ENCODE data around the gene PKNOX2. TPM values are rescaled to one million over a fixed set of nuclear protein-coding genes. Genes with fewer than 3 reads are reported as not detected.
A peak's percentile ranks its signal among the peaks of the same experiment; 100 is the strongest.

The PKNOX2 gene, protein sequence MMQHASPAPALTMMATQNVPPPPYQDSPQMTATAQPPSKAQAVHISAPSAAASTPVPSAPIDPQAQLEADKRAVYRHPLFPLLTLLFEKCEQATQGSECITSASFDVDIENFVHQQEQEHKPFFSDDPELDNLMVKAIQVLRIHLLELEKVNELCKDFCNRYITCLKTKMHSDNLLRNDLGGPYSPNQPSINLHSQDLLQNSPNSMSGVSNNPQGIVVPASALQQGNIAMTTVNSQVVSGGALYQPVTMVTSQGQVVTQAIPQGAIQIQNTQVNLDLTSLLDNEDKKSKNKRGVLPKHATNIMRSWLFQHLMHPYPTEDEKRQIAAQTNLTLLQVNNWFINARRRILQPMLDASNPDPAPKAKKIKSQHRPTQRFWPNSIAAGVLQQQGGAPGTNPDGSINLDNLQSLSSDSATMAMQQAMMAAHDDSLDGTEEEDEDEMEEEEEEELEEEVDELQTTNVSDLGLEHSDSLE
- not detected for total RNA-seq

DNA sequence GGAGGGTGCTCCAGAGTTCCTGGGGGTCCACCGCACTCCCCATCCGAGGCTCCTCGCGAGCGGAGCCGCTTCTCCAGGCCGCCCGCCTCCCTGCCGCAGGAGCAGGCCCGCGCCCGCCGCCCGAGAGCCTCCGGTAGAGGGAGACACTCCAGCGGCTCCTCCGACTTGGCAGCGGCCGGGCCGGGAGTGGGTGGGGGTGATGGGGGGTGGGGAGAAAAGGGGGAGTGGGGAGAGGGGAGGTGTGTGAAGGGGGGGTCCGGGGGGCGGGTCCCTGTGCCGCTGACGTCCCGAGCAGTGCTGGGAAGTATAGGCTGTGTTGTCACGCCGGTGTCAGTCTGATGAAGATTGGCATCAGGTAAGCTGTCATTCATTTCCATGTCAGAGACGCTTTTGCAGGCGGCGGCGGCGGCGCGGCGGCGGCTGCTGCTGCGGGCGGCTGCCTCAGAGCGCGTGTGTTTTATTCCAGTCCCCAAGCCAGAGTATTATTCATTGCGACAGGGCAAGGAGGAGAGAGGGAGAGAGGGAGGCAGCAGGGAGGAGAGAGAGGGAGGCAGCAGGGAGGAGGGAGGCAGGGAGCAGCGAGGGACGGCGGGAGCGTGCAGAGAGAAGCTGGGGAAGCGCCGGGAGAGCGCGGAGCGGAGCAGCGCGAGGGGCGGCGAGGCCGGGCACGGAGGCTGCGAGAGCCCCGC lies at the start of gene PKNOX2:
TSS of gene PKNOX2 (plus strand) at position 330 of the 689 bp plus-strand sequence. CDS start 186,555 bp downstream, outside the sequence.
- peak; percentile 50 for DNase-seq

DNA sequence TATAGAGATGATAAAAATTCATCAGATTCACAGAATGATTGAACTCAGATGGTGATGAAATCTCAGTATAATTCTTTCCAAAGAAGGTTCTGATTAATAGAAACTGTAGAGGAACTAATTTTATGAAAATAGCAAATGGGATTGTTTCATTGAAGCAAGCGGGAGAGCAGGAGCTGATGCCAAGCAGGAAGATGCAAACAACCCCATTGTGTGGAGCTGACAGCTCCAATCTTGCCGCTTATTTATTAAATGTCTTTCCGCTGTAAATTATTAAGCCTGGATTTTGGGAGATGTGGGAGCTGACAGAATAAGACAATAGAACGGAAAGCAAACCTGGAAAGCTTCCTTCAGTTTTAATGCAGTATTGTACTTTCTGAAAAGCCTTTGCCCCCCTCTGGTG lies 47.1 kb upstream of the PKNOX2 start:
- DNase-seq = no peak

DNA sequence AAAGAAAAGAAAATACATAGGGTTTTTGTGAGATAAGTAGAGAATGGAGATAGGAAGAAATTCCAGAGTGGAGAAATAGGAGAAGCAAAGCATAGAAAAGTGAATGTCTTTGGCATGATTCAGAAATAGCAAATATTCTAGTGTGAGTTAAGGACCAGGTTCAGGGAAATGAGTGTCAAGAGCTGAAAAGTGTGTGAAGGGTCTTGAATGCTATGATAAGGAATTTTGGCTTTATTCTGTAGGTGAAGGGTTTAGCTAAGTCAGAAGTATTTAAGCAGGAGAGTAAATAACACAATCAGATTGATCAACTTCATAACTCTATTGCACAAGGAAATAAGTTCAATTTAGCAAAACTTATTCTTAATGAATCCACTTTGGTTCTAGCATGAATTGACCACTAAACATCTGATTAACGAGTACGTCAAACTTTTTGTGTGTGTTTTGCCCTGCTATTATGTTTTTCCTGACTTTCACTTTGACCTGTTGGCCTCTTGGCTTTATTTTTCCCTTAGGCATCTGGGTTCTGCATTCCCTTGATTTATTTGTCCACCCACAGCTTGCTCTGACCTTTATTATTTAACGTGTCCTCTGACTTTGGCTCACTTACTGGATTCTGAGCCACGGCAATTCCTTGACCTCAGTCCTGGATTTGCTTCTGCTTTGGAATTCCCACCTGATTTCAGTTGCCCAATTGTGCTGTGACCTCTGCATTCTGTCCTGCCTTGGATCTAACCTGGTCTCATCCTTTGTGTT lies 41.2 kb upstream of the PKNOX2 start:
- no peak for DNase-seq

- no peak for DNase-seq
Observed at GRCh38 chr11:125123947-125124617, 40.5 kb upstream of the PKNOX2 start.

GRCh38 chr11:125124618-125124992 lies 39.9 kb upstream of the PKNOX2 start:
- DNase-seq = no peak

DNA sequence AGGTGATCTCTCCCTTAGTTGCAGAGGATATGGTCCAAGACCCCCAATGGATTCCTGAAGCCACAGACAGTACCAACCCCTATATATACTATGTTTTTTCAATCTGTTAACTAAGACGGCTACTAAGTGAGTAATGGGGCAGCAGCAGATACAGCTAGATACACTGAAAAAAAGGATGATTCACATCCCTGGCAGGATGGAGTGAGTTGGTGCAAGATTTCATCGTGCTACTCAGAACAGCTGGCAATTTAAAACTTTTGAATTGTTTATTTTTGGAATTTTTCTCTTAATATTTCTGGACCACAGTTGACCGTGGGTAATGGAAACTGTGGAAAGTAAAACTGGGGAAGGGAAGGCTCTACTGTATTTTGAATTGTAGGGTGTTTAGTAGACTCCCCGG lies 36.1 kb upstream of the PKNOX2 start:
- no peak for DNase-seq

- no peak for DNase-seq
Observed at GRCh38 chr11:125129316-125129993, 35.1 kb upstream of the PKNOX2 start.

- DNase-seq = no peak
Observed at GRCh38 chr11:125132071-125132470, 32.5 kb upstream of the PKNOX2 start.

DNA sequence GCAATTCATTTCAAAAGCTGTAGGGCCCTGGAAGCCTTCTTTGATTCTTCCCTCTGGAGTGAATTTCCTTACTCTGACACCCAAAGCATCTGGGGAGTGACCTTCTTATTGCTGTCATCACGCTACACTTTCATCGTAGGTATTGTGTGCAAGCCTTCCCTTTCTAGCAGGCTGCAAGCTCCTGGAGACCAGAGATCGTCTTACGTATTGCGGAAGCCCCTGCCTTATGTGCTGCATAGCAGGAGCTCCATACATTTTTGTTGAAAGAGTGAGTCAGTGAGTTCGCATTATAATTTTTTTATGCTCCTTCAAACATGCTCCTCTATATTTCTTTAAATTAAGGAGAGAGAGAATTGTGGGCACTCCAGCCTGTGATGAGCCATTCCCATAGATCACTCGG lies 32.0 kb upstream of the PKNOX2 start:
- no peak for DNase-seq

DNA sequence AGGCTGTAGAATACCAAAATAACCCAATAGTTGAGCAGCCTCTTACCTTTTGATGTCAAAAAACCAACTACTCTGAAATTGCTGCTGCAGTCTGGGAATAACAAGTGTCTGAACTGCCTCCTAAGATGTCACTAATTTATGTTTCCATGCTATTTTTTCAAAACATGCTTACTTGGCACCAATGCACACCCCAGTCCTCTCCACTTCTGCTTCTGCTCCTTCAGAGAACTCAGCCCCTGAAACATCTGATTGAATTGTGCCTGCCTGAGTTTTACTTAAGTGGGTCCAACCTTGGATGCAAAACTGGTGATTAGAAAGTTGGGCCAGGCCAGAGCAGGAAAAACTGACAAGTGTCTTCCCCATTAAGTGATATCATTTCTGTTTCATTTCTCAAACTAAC lies 28.6 kb upstream of the PKNOX2 start:
- DNase-seq = no peak

DNA sequence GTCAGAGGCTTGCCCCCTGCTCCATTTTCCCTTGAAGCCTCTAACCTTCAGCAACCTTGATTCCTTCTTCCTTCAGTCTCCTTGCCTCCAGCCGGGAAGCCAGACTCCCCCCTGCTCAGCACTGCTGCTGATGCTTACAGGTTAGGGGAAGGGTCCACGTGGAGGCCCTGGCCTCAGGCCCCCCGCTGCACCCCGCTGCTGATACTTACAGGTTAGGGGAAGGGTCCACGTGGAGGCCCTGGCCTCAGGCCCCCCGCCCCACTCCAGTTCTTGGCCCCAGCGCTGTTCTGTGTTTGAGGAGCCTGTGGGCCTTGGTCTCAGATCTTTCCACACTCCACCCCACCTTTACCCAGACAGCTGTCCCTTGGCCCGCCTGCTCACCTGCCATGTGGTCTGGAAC lies 25.6 kb upstream of the PKNOX2 start:
- DNase-seq = no peak

DNA sequence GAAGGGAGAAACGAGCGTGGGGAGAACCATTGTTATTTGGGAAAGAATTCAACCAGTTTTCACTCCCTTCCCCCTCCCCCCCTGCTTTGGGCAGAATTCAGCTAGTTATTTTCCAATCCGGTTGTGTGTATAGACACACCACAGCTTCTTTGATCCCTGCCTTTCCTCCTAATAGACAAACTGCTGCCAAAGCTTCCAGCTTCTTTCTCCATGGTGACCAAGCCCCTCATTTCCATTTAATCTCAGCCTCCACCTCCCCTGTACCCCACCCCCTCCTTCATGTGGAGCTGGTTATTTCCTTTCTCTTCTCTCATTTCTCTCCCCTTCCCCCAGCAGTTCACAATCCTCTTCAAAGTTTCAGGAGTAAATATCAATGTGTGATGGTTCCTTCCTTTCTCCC lies 24.8 kb upstream of the PKNOX2 start:
- no peak for DNase-seq

DNA sequence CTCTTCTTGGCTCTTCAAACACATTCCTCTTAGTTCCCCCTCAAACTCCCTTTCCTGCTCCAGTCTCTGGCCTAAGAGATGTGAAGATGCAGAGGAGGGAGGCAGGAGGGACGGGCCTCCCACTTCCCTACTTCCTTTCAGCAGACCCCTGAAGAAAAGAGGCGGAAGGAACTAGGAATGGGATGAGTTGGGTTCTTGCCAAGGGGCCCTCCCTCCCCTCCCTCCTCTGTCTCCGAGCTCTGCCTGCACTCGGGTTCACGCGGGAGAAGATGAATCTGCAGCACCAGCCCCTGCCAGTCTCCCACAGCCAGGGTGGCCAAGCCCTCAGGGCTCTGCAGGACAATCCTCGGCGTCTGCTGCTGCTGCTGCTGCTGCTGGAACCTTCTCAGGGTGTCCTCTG lies 24.3 kb upstream of the PKNOX2 start:
- no peak for DNase-seq

GRCh38 chr11:125141178-125141577 lies 23.4 kb upstream of the PKNOX2 start:
- DNase-seq = no peak

GRCh38 chr11:125141686-125142535 lies 22.6 kb upstream of the PKNOX2 start:
- peak; percentile 52 for DNase-seq

DNA sequence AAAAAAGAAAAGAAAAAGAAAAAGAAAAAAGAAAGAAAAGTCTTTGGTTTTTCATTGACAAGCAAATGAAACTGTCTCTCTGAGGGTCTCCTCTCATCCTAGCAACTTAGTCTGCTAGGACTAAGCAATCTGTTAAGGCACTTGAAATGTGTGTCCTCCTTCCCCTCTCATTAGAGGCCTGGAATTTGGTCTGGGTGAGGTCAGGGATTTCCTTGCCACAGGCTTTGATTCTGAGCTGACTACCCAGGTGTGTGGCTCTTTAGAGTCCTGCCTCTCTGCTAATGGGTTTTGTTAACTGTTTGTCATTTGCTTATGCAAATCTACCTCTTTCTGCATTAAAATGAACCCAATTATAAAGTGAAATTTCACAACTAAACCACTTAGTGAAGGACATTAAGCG lies 18.3 kb upstream of the PKNOX2 start:
- no peak for DNase-seq

- no peak for DNase-seq
Observed at GRCh38 chr11:125147280-125147679, 17.3 kb upstream of the PKNOX2 start.

GRCh38 chr11:125148011-125148410 lies 16.5 kb upstream of the PKNOX2 start:
- DNase-seq = no peak

- DNase-seq = no peak
Observed at GRCh38 chr11:125148743-125149142, 15.8 kb upstream of the PKNOX2 start.

- DNase-seq = no peak
Observed at GRCh38 chr11:125153837-125154236, 10.7 kb upstream of the PKNOX2 start.

- DNase-seq = no peak
Observed at GRCh38 chr11:125154378-125155099, 10.0 kb upstream of the PKNOX2 start.
